HG02571 (cell line): Measurements from ENCODE around the gene NTRK3.

Experiments
- ATAC-seq: cut with Tn5 transposase; IDR thresholded peaks from one replicate; pipeline ENCODE4 v1.9.1; 2021; ENCODE audit warnings: mild to moderate bottlenecking, moderate library complexity; ENCODE audit not compliant: unreplicated experiment

The NTRK3 gene

GRCh38 chr15:88188300-88188699 lies 68.2 kb downstream of the NTRK3 start:
- ATAC-seq, result no peak

GRCh38 chr15:88187195-88187594 lies 69.3 kb downstream of the NTRK3 start:
- no peak for ATAC-seq

DNA sequence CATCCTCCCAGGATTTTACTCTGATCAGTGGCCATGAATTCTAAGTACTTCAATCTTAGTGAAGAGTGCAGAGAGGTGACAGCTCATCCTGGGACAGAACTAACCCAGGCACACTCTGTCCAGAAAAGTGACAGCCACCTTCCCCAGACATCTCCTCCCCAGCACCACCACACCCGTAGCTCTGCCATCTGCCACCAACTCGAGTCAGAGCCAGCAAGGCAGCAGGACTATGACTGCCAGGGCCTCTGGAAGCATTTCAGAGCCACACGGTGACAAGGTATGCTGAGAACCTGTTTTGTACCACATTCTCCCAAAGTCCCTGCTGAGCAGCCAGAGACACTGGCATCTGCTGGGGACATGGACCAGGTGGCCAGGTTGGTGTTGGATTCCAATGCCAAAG lies 71.0 kb downstream of the NTRK3 start:
- ATAC-seq, result no peak

DNA sequence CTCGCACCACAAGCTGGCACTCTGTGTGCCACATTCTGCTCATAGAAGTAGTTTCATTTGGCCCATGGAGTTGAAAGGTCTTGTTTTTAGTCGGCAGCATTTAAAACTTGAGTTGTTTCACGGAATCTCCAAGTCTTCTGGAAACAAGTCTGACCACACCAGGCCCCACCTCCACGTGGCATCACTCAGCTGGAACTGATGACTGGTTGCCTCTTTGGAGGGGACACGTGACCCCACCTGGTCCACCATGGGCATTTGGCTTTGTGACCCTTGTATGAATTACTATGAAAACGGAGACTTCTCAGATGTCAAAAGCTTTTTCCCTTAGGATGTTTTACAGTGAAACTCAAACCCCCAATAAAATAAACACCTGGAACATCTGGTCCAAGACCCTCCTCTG lies 74.9 kb downstream of the NTRK3 start:
- no peak for ATAC-seq

DNA sequence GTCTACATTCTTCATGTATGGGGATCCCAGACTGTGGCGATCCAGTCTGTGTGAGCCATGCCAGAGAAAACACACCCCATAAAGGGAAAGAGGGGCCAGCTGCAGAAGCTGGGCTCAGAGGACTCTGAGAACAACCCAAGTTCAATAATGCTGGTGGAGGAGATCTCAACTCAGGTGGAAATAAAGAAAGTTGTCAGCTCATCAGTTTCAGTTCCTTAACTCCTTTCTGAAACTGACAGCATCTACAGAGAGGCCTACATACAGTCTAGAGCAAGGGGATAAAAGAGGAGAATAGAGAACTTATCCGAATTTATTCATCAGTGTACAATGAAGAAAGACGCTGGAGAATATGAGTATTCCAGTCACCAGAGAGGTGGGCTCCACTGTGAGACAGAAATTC lies 77.0 kb downstream of the NTRK3 start:
- peak; percentile 79 for ATAC-seq

GRCh38 chr15:88178631-88179030 lies 77.9 kb downstream of the NTRK3 start:
- ATAC-seq, result no peak

DNA sequence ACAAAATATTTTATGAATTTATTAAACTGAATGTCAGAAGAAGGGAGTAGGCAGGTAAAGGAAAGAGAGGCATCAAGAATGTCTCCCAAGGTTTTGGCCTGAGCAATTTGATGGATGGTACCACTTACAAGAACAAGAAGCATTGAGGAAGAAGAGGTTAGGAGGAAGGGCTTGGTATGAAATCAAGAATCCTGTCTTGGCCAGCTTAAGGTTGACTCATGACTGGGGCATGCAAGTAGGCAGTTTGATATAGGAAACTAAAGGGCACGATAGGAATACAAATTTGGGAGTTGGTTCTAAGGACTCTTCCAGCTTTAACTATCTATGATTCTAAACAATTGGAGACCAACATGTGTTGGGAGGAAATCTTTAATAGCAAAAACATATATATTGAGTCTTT lies 79.1 kb downstream of the NTRK3 start:
- no peak for ATAC-seq

DNA sequence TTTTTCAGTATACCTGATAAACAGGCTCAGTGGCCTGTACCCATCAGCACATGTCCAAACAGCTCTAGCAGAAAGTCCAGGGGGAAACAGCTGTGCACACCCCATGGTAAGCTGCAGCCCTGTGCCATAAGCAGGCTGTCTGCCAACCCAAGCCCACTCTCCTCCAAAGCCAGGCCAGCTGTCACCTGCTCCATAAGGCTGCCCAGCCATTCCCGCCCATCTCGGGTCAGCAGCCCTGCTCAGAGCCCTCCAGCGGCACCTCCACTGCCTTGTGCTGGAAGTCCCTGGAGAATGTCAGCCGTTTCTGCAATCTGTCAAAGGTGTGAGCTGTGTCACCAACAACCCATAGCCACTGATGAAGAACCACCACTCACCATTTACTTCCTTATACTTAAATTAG lies 82.0 kb downstream of the NTRK3 start:
- ATAC-seq, result no peak

DNA sequence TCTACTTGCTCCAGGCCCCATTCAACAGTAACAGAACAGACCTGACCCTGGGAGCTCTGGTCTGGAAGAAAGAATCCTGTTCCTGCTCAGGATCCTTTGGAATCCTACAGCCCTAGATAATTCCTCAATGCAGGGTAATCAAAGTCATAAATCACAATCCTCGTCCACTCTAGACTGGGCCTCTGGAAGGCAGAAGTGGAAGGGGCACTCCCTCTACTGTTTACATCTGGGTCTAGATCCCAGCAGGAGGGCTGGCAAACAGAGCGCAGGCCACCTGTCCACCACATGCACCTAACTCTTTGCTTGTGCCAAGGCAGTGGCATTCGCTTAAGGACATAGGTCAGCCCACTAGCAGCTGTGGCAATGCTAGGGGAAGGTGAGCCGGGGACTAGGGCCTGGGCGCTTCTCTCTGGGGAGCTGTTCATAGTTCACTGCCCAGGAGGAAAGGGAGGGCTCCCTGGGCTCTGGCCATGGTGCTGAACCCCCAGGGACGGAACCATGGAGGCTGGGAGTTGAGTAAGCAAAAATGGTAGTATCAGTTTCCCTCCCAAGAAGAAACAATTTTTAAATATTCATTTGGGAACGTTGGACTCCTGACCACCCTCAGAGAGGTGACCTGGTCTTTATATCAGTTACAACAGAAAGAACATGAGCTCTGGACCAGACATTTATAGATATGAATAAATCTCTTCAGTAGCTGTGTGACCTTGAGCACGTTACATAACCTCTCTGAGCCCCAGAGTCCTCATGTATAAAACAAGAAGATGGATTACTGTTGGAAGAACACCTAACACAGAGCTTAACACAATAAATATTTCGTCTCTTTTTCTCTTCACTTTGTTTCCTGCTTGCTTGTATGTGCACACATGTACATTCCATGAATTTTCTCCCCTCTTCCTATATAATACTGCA lies 90.2 kb downstream of the NTRK3 start:
- no peak for ATAC-seq

- ATAC-seq, result no peak
These were observed 94.9 kb downstream of the NTRK3 start for GRCh38 chr15:88161636-88162035.

DNA sequence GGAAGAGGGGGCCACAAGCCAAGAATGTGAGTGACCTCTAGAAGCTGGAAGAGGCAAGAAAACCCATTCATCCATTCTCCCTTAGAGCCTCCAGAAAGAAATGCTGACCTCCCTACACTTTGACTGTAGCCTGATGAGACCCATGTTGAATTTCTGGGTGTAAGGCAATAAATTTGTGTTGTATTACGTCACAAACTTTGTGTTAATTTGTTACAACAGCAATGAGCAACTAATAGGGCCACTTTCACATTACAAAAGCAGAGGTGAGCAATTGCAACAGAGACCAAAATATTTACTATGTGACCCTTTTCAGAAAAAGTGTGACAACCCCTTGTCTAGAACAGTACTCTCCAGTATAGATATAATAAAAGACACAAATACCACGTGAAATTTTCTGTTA lies 101.2 kb downstream of the NTRK3 start:
- ATAC-seq, result no peak

GRCh38 chr15:88152672-88153071 lies 103.9 kb downstream of the NTRK3 start:
- ATAC-seq, result no peak

DNA sequence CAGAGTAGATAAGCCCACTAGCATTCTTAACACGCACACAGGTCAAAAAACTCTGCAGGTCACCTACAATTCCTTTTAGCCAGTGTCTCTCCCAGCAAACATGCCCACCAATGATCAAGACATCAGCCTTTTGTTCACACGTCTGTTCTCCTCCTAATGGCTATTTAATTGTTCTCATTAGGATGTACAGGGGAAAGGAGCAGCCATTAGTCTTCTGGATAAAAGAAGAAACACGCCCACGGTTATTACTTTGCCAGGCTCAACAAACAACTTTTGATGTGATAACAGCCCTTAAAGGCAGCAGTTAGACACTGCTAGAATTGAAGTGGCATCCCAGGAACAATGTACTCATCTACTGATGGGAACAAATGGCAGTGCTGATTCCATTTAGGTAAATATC lies 108.8 kb downstream of the NTRK3 start:
- no peak for ATAC-seq

- no peak for ATAC-seq
These were observed 111.5 kb downstream of the NTRK3 start for GRCh38 chr15:88144921-88145653.

GRCh38 chr15:88142121-88142520 lies 114.4 kb downstream of the NTRK3 start:
- ATAC-seq, result no peak

DNA sequence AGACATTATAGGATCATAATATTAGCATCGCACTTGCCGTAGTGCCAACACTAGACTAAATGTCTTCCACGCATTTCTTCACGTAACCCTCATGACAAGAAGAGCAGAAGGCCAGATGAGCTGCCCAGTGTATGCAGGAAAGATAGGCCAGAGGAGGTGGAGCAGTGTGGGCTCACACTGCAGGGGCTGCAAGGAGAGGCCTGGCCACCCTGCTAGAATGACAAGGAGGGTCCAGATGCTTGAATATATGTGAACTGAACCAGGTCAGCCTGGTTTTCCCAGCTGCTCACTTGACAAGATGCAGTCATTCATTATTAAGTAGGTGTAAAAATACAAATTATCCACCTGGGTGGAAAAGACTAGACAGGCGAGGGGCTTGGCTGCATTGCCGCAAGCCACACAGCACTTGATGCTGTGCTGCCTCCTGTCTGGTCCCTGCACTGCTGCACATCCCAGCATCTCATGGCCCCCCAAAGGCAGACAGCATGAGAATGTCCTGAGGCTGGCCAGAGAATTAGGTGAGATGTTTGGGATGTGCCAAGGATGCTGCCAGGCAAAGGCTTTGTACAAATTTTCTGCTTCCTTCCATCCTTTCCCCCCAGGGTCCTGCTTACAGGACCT lies 115.2 kb downstream of the NTRK3 start:
- no peak for ATAC-seq

GRCh38 chr15:88140398-88140797 lies 116.1 kb downstream of the NTRK3 start:
- ATAC-seq, result no peak

- ATAC-seq, result no peak
These were observed 116.6 kb downstream of the NTRK3 start for GRCh38 chr15:88139936-88140335.

- ATAC-seq, result no peak
These were observed 122.7 kb downstream of the NTRK3 start for GRCh38 chr15:88133795-88134194.

- no peak for ATAC-seq
These were observed 124.0 kb downstream of the NTRK3 start for GRCh38 chr15:88132499-88132898.

DNA sequence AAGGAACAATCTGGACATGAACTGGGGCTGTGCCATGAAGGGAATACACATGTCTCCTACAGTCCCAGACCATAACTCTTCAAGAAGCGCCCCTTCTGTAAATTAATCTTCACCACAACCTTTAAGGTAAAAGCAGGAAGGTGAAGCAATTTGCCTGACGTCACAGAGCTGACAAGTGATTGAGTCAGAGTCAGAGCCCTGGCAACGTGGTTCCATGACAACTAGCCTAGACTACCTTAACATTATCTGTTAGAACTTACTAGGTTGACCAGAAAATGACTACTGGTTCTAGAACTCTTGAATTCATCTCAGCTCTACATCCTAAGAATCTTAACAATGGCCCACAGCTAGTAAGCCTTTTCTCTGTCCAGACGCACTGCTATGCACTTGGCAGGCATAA lies 124.6 kb downstream of the NTRK3 start:
- ATAC-seq, result no peak

- ATAC-seq, result no peak
These were observed 129.1 kb downstream of the NTRK3 start for GRCh38 chr15:88127432-88127790.
